Measurements from ENCODE around the gene STRIP1.

Gene STRIP1

GRCh38 chr1:110060662-110061060 lies 26.2 kb downstream of the STRIP1 start:
- peaks cover 0 to 9% (median 4%) of the 10 kb centered on the region in 3 experiments for H3K27me3 ChIP-seq (ENCODE audit: control insufficient read depth in 3 of 3, insufficient read depth in 3 of 3, low read depth in 1 of 3, low read length in 3 of 3)
- H3K27ac ChIP-seq (replicated peaks; ENCODE audit: low read length), result no peak overlapping the region
- H3K79me1 ChIP-seq (ENCODE audit: low read depth, low read length), result no peaks in the 10 kb centered on the region
- peaks cover 0 to 4% of the 10 kb centered on the region in 2 donors for H3K4me1 ChIP-seq (ENCODE audit: control insufficient read depth in 2 of 2, insufficient read depth in 1 of 2, low read depth in 1 of 2, low read length in 2 of 2)
- H3K18ac ChIP-seq (ENCODE audit: low read length), result no peak overlapping the region
- H2BK5ac ChIP-seq (ENCODE audit: low read length), result no peak overlapping the region
- H3K9ac ChIP-seq (ENCODE audit: low read depth, low read length, poor library complexity), result no peak overlapping the region
- no peak overlapping the region for H3K4me2 ChIP-seq (ENCODE audit: insufficient read depth, low read length, poor library complexity, severe bottlenecking)
- no peak overlapping the region for H3K4ac ChIP-seq (ENCODE audit: low read length)
- no peak overlapping the region for H2AFZ ChIP-seq (ENCODE audit: low read length)
- H2BK12ac ChIP-seq (ENCODE audit: low read length), result no peak overlapping the region
- no peak overlapping the region for H3K14ac ChIP-seq (ENCODE audit: low read length)
- H3K9me3 ChIP-seq (replicated peaks in 1 of 2; ENCODE audit: control insufficient read depth in 2 of 2, insufficient read depth in 1 of 2, low read depth in 1 of 2, low read length in 2 of 2), result no peaks in the 10 kb centered on the region
- H2BK120ac ChIP-seq (ENCODE audit: low read depth, low read length), result no peak overlapping the region
- H2BK15ac ChIP-seq (ENCODE audit: low read length), result no peak overlapping the region
- no peak overlapping the region for H3K23ac ChIP-seq (ENCODE audit: low read depth, low read length, poor library complexity)
- H2AK5ac ChIP-seq (ENCODE audit: low read depth, low read length), result no peak overlapping the region
- peaks cover 23 to 55% of the 10 kb centered on the region in 2 donors for H3K36me3 ChIP-seq (replicated peaks in 1 of 2; ENCODE audit: control insufficient read depth in 2 of 2, insufficient read depth in 2 of 2, low read length in 2 of 2)
- no peak for DNase-seq (ENCODE audit: low spot score)
- whole genome bisulfite sequencing, 2 donors (ENCODE audit: extremely low coverage in 2 of 2, insufficient read length in 2 of 2, insufficient replicate concordance in 1 of 2), result no CpG with 5 or more reads among the region's 7 CpGs
- H4K8ac ChIP-seq (ENCODE audit: low read depth, low read length), result no peak overlapping the region
- no peak overlapping the region for H4K91ac ChIP-seq (ENCODE audit: low read depth, low read length, poor library complexity)
- H3K4me3 ChIP-seq (ENCODE audit: low read length in 2 of 2), result no peak overlapping the region

GRCh38 chr1:110061341-110061740 lies 26.9 kb downstream of the STRIP1 start:
- peaks cover 18 to 48% of the 10 kb centered on the region in 2 donors for H3K36me3 ChIP-seq (replicated peaks in 1 of 2; ENCODE audit: control insufficient read depth in 2 of 2, insufficient read depth in 2 of 2, low read length in 2 of 2)
- H2AFZ ChIP-seq (ENCODE audit: low read length), result no peak overlapping the region
- H3K23ac ChIP-seq (ENCODE audit: low read depth, low read length, poor library complexity), result peak overlapping the region; percentile 17
- WGBS, 2 donors (ENCODE audit: extremely low coverage in 2 of 2, insufficient read length in 2 of 2, insufficient replicate concordance in 1 of 2), result no CpG with 5 or more reads among the region's 10 CpGs
- peaks cover 0 to 4% of the 10 kb centered on the region in 2 donors for H3K4me1 ChIP-seq (ENCODE audit: control insufficient read depth in 2 of 2, insufficient read depth in 1 of 2, low read depth in 1 of 2, low read length in 2 of 2)
- H2AK5ac ChIP-seq (ENCODE audit: low read depth, low read length), result no peak overlapping the region
- H2BK15ac ChIP-seq (ENCODE audit: low read length), result no peak overlapping the region
- peaks cover 0 to 16% (median 8%) of the 10 kb centered on the region in 3 experiments for H3K27me3 ChIP-seq (ENCODE audit: control insufficient read depth in 3 of 3, insufficient read depth in 3 of 3, low read depth in 1 of 3, low read length in 3 of 3)
- H3K18ac ChIP-seq (ENCODE audit: low read length), result no peak overlapping the region
- H3K14ac ChIP-seq (ENCODE audit: low read length), result no peak overlapping the region
- peak overlapping the region; percentile 30 for H2BK5ac ChIP-seq (ENCODE audit: low read length)
- H3K9ac ChIP-seq (ENCODE audit: low read depth, low read length, poor library complexity), result no peak overlapping the region
- H3K27ac ChIP-seq (replicated peaks; ENCODE audit: low read length), result no peak overlapping the region
- H4K91ac ChIP-seq (ENCODE audit: low read depth, low read length, poor library complexity), result no peak overlapping the region
- no peaks in the 10 kb centered on the region for H3K79me1 ChIP-seq (ENCODE audit: low read depth, low read length)
- H3K9me3 ChIP-seq (replicated peaks in 1 of 2; ENCODE audit: control insufficient read depth in 2 of 2, insufficient read depth in 1 of 2, low read depth in 1 of 2, low read length in 2 of 2), result no peaks in the 10 kb centered on the region
- H2BK12ac ChIP-seq (ENCODE audit: low read length), result no peak overlapping the region
- H3K4ac ChIP-seq (ENCODE audit: low read length), result no peak overlapping the region
- no peak overlapping the region for H3K4me2 ChIP-seq (ENCODE audit: insufficient read depth, low read length, poor library complexity, severe bottlenecking)
- no peak overlapping the region for H2BK120ac ChIP-seq (ENCODE audit: low read depth, low read length)
- no peak for DNase-seq (ENCODE audit: low spot score)
- H4K8ac ChIP-seq (ENCODE audit: low read depth, low read length), result no peak overlapping the region
- H3K4me3 ChIP-seq (ENCODE audit: low read length in 2 of 2), result no peak overlapping the region

- H3K27ac ChIP-seq (replicated peaks; ENCODE audit: low read length), result no peak overlapping the region
- no peak overlapping the region for H2AK5ac ChIP-seq (ENCODE audit: low read depth, low read length)
- H2AFZ ChIP-seq (ENCODE audit: low read length), result no peak overlapping the region
- H3K4me1 ChIP-seq (ENCODE audit: control insufficient read depth in 2 of 2, insufficient read depth in 1 of 2, low read depth in 1 of 2, low read length in 2 of 2), result peaks cover 0 to 5% of the 10 kb centered on the region in 2 donors
- peaks cover 10 to 36% of the 10 kb centered on the region in 2 donors for H3K36me3 ChIP-seq (replicated peaks in 1 of 2; ENCODE audit: control insufficient read depth in 2 of 2, insufficient read depth in 2 of 2, low read length in 2 of 2)
- no peak overlapping the region for H3K4me3 ChIP-seq (ENCODE audit: low read length in 2 of 2)
- peaks cover 4 to 6% of the 10 kb centered on the region in 2 donors for H3K9me3 ChIP-seq (replicated peaks in 1 of 2; ENCODE audit: control insufficient read depth in 2 of 2, insufficient read depth in 1 of 2, low read depth in 1 of 2, low read length in 2 of 2)
- no peak overlapping the region for H3K18ac ChIP-seq (ENCODE audit: low read length)
- H3K9ac ChIP-seq (ENCODE audit: low read depth, low read length, poor library complexity), result peak overlapping the region; percentile 14
- H4K8ac ChIP-seq (ENCODE audit: low read depth, low read length), result no peak overlapping the region
- H3K23ac ChIP-seq (ENCODE audit: low read depth, low read length, poor library complexity), result no peak overlapping the region
- H2BK120ac ChIP-seq (ENCODE audit: low read depth, low read length), result no peak overlapping the region
- H3K27me3 ChIP-seq (ENCODE audit: control insufficient read depth in 3 of 3, insufficient read depth in 3 of 3, low read depth in 1 of 3, low read length in 3 of 3), result peaks cover 8 to 27% (median 20%) of the 10 kb centered on the region in 3 experiments
- H2BK15ac ChIP-seq (ENCODE audit: low read length), result no peak overlapping the region
- H2BK5ac ChIP-seq (ENCODE audit: low read length), result peak overlapping the region; percentile 45
- H3K4ac ChIP-seq (ENCODE audit: low read length), result no peak overlapping the region
- no peak overlapping the region for H3K14ac ChIP-seq (ENCODE audit: low read length)
- H3K4me2 ChIP-seq (ENCODE audit: insufficient read depth, low read length, poor library complexity, severe bottlenecking), result no peak overlapping the region
- WGBS, 2 donors (ENCODE audit: extremely low coverage in 2 of 2, insufficient read length in 2 of 2, insufficient replicate concordance in 1 of 2), result no CpG with 5 or more reads among the region's 2 CpGs
- no peak overlapping the region for H4K91ac ChIP-seq (ENCODE audit: low read depth, low read length, poor library complexity)
- H3K79me1 ChIP-seq (ENCODE audit: low read depth, low read length), result no peaks in the 10 kb centered on the region
- no peak overlapping the region for H2BK12ac ChIP-seq (ENCODE audit: low read length)
- DNase-seq (ENCODE audit: low spot score), result no peak
Observed at GRCh38 chr1:110062612-110063011, 28.2 kb downstream of the STRIP1 start.

GRCh38 chr1:110063781-110064180 lies 29.4 kb downstream of the STRIP1 start:
- Histone ChIP-seq H3K36me3 (replicated peaks in 1 of 2; ENCODE audit: control insufficient read depth in 2 of 2, insufficient read depth in 2 of 2, low read length in 2 of 2) (peaks cover 8 to 24% of the 10 kb centered on the region in 2 donors), H3K4ac (ENCODE audit: low read length) (no peak overlapping the region), H2AFZ (ENCODE audit: low read length) (no peak overlapping the region), H3K9me3 (replicated peaks in 1 of 2; ENCODE audit: control insufficient read depth in 2 of 2, insufficient read depth in 1 of 2, low read depth in 1 of 2, low read length in 2 of 2) (peaks cover 4 to 6% of the 10 kb centered on the region in 2 donors), H3K4me2 (ENCODE audit: insufficient read depth, low read length, poor library complexity, severe bottlenecking) (no peak overlapping the region), H4K8ac (ENCODE audit: low read depth, low read length) (no peak overlapping the region), H3K4me1 (ENCODE audit: control insufficient read depth in 2 of 2, insufficient read depth in 1 of 2, low read depth in 1 of 2, low read length in 2 of 2) (peaks cover 0 to 6% of the 10 kb centered on the region in 2 donors), H3K4me3 (ENCODE audit: low read length in 2 of 2) (no peak overlapping the region), H3K14ac (ENCODE audit: low read length) (no peak overlapping the region), H3K27me3 (ENCODE audit: control insufficient read depth in 3 of 3, insufficient read depth in 3 of 3, low read depth in 1 of 3, low read length in 3 of 3) (peaks cover 20 to 39% (median 32%) of the 10 kb centered on the region in 3 experiments), H3K18ac (ENCODE audit: low read length) (peak overlapping the region; percentile 19), H3K23ac (ENCODE audit: low read depth, low read length, poor library complexity) (no peak overlapping the region), H2AK5ac (ENCODE audit: low read depth, low read length) (no peak overlapping the region), H2BK120ac (ENCODE audit: low read depth, low read length) (no peak overlapping the region), H2BK15ac (ENCODE audit: low read length) (no peak overlapping the region), H2BK12ac (ENCODE audit: low read length) (no peak overlapping the region), H2BK5ac (ENCODE audit: low read length) (no peak overlapping the region), H3K27ac (replicated peaks; ENCODE audit: low read length) (no peak overlapping the region), H3K79me1 (ENCODE audit: low read depth, low read length) (no peaks in the 10 kb centered on the region), H4K91ac (ENCODE audit: low read depth, low read length, poor library complexity) (no peak overlapping the region), H3K9ac (ENCODE audit: low read depth, low read length, poor library complexity) (no peak overlapping the region)
- no peak for DNase-seq (ENCODE audit: low spot score)
- no CpG with 5 or more reads among the region's 4 CpGs for WGBS, 2 donors (ENCODE audit: extremely low coverage in 2 of 2, insufficient read length in 2 of 2, insufficient replicate concordance in 1 of 2)
